PC-3 (cell line): ENCODE results near the gene GPBP1. TPM values are rescaled to one million over a fixed set of nuclear protein-coding genes. Genes with fewer than 3 reads are reported as not detected.

Experiments
- ATAC-seq: fragments of 200-7000 bp; cut with Tn5 transposase; 2 replicates; pipeline ENCODE4 v1.9.1; 2020; ENCODE audit warnings: mild to moderate bottlenecking, moderate library complexity
- BruUV-seq: library from RNA; stranded (reverse); fragments of 400-500 nt; replicated peaks from 2 replicates; lab custom pipeline; 2021; lab: Mats Ljungman, UMichigan
- CTCF ChIA-PET: fragments of 300-600 bp; sonication (Branson Sonifier 250); formaldehyde crosslinking; loops from one replicate; lab custom pipeline; 2022; ENCODE audit warnings: antibody characterized with exemption; lab: Charles Lee
- POLR2A ChIA-PET: fragments of 300-600 bp; sonication (Branson Sonifier 250); formaldehyde crosslinking; loops from one replicate; lab custom pipeline; 2022; ENCODE audit warnings: antibody characterized with exemption; ENCODE audit not compliant: unreplicated experiment; lab: Charles Lee
- DNase-seq: peaks from one replicate; pipeline ENCODE4 v3.0.0-alpha.2; 2015
- H2AFZ ChIP-seq: fragments of 300-600 bp; sonication (generic); 2 replicates; pipeline ENCODE4 v1.6.0; 2016; ENCODE audit warnings: antibody characterized with exemption, low read length
- H3F3A ChIP-seq: fragments of 300-600 bp; sonication (generic); one replicate; pipeline ENCODE4 v1.6.0; 2017; ENCODE audit warnings: antibody characterized with exemption, low read length, control low read depth, mild to moderate bottlenecking; ENCODE audit not compliant: unreplicated experiment
- H3K27ac ChIP-seq: fragments of 300-600 bp; sonication (generic); 2 replicates; pipeline ENCODE4 v1.5.1; 2016; ENCODE audit warnings: mild to moderate bottlenecking, low read length
- H3K27me3 ChIP-seq: fragments of 300-600 bp; sonication (generic); 2 replicates; pipeline ENCODE4 v1.6.1; 2016; ENCODE audit warnings: low read length, mixed read lengths
- H3K36me3 ChIP-seq: fragments of 300-600 bp; sonication (generic); 2 replicates; pipeline ENCODE4 v1.6.1; 2016; ENCODE audit warnings: low read depth, mixed run types, low read length, mixed read lengths
- H3K4me1 ChIP-seq: fragments of 300-600 bp; sonication (generic); 2 replicates; pipeline ENCODE4 v1.5.1; 2016; ENCODE audit warnings: low read length; ENCODE audit not compliant: insufficient read depth
- H3K4me2 ChIP-seq: fragments of 300-600 bp; sonication (generic); 2 replicates; pipeline ENCODE4 v1.6.0; 2016; ENCODE audit warnings: low read length
- H3K4me3 ChIP-seq: fragments of 300-600 bp; sonication (generic); 2 replicates; pipeline ENCODE4 v1.5.1; 2016; ENCODE audit warnings: mild to moderate bottlenecking, low read length, mixed read lengths
- H3K79me2 ChIP-seq: fragments of 300-600 bp; sonication (generic); 2 replicates; pipeline ENCODE4 v1.6.1; 2017; ENCODE audit warnings: low read length, mixed read lengths
- H3K9ac ChIP-seq: fragments of 300-600 bp; sonication (generic); 2 replicates; pipeline ENCODE4 v1.6.0; 2016; ENCODE audit warnings: mild to moderate bottlenecking, low read length
- H3K9me2 ChIP-seq: fragments of 300-600 bp; sonication (generic); replicated peaks from 2 replicates; pipeline ENCODE4 v1.6.1; 2016; ENCODE audit warnings: mixed run types, low read length, mixed read lengths
- H3K9me3 ChIP-seq: fragments of 300-600 bp; sonication (generic); 2 replicates; pipeline ENCODE4 v1.6.1; 2016; ENCODE audit warnings: low read length, mixed read lengths
- H4K20me1 ChIP-seq: fragments of 300-600 bp; sonication (generic); 2 replicates; pipeline ENCODE4 v1.6.1; 2016; ENCODE audit warnings: low read length, mixed read lengths
- EZH2 ChIP-seq: fragments of 300-600 bp; sonication (generic); IDR thresholded peaks from one replicate; pipeline ENCODE4 v1.6.1; 2017; ENCODE audit warnings: antibody characterized with exemption, mild to moderate bottlenecking, low read length; ENCODE audit not compliant: unreplicated experiment
- EZH2phosphoT487 ChIP-seq: fragments of 300-600 bp; sonication (generic); IDR thresholded peaks from 2 replicates; pipeline ENCODE4 v1.6.1; 2018; ENCODE audit warnings: mild to moderate bottlenecking, antibody characterized with exemption, low read length, borderline replicate concordance
- intact Hi-C: fragments of 100-400 bp; cut with micrococcal nuclease; formaldehyde crosslinking; loops from 2 replicates; pipeline ENCODE4 v1.9.0; 2023
- total RNA-seq: library from RNA; depleted of rRNA; stranded (reverse); fragments of >200 nt; gene quantifications from 2 replicates; pipeline ENCODE4 v1.2.3, GENCODE V29; 2014
- TF ChIP-seq, protein P1 (sequence below): fragments of 300-600 bp; sonication (generic); conservative IDR thresholded peaks from 2 replicates; pipeline ENCODE4 v1.5.1; 2017; ENCODE audit warnings: antibody characterized with exemption, low read depth, mild to moderate bottlenecking, low read length

The GPBP1 gene
- total RNA-seq, 1 experiment from 2014 or later, result 31.8 TPM

DNA sequence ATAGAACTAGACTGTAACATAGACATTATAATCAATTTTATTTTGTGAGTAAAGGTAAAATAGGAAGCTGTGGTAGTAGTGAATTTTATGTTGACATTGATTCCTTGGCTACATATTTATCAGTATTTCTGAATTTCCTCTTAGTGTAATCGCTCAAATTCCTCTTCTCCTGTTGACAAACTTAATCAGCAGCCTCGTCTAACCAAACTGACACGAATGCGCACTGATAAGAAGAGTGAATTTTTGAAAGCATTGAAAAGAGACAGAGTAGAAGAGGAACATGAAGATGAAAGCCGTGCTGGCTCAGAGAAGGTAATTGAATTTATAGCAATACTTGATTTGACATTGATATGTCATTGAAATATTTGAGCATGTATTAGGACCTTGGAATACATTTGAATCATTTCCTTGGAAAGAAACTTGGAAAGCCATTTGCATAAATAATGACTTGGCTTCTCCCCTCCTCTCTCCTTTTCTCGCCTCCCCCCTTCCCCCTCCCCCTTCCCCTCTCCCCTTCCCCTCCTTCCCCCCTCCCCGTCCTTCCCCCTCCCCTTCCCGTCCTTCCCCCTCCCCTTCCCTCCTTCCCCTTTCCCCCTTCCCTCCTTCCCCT lies 75.5 kb downstream of the GPBP1 start:
- intact Hi-C loops, result no loop called here
- H3K27ac ChIP-seq, result no peak overlapping the region
- no peaks in the 10 kb centered on the region for H3K79me2 ChIP-seq
- POLR2A ChIA-PET, result no interaction called here
- CTCF ChIA-PET, result no interaction called here
- TF ChIP-seq, protein P1, sequence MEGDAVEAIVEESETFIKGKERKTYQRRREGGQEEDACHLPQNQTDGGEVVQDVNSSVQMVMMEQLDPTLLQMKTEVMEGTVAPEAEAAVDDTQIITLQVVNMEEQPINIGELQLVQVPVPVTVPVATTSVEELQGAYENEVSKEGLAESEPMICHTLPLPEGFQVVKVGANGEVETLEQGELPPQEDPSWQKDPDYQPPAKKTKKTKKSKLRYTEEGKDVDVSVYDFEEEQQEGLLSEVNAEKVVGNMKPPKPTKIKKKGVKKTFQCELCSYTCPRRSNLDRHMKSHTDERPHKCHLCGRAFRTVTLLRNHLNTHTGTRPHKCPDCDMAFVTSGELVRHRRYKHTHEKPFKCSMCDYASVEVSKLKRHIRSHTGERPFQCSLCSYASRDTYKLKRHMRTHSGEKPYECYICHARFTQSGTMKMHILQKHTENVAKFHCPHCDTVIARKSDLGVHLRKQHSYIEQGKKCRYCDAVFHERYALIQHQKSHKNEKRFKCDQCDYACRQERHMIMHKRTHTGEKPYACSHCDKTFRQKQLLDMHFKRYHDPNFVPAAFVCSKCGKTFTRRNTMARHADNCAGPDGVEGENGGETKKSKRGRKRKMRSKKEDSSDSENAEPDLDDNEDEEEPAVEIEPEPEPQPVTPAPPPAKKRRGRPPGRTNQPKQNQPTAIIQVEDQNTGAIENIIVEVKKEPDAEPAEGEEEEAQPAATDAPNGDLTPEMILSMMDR, result no peak
- TF ChIP-seq EZH2 (no peak), EZH2phosphoT487 (no peak)
- H2AFZ ChIP-seq, result no peak overlapping the region
- no peaks in the 10 kb centered on the region for H4K20me1 ChIP-seq
- no peak for ATAC-seq
- H3K9me3 ChIP-seq, result no peaks in the 10 kb centered on the region
- H3K4me3 ChIP-seq, result no peak overlapping the region
- H3K4me1 ChIP-seq, result no peaks in the 10 kb centered on the region
- no peak overlapping the region for H3K9ac ChIP-seq
- BruUV-seq, result no TSS peak
- DNase-seq, result no peak
- H3K9me2 ChIP-seq, result no peaks in the 10 kb centered on the region
- H3K36me3 ChIP-seq, result peaks cover 15% of the 10 kb centered on the region
- H3K4me2 ChIP-seq, result no peak overlapping the region
- no peaks in the 10 kb centered on the region for H3K27me3 ChIP-seq
- H3F3A ChIP-seq, result no peaks in the 10 kb centered on the region

DNA sequence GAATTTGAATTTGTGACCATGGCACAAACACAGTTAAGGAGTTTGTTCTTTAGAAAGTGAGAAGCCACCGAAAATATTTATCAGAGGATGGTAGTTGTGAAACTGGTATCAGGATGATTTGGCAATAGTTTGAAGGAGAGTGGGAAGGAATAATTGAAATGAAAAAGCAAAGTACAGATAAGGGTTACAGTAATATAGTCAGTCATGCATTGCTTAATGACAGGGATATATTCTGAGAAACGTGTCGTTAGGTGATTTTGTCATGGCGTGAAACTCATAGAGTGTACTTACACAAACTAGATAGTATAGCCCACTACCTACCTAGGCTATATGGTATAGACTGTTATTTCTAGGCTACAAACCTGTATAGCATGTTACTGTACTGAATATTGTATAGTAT lies 84.2 kb downstream of the GPBP1 start:
- Histone ChIP-seq H4K20me1 (no peaks in the 10 kb centered on the region), H3K4me1 (no peaks in the 10 kb centered on the region), H3K36me3 (peaks cover 12% of the 10 kb centered on the region; the same call in 1 of the 2 replicates), H2AFZ (no peak overlapping the region), H3K27me3 (no peaks in the 10 kb centered on the region), H3K9me3 (no peaks in the 10 kb centered on the region), H3K4me2 (no peak overlapping the region), H3K27ac (no peak overlapping the region), H3K79me2 (no peaks in the 10 kb centered on the region), H3F3A (no peaks in the 10 kb centered on the region), H3K9ac (no peak overlapping the region), H3K4me3 (no peak overlapping the region), H3K9me2 (no peaks in the 10 kb centered on the region)
- POLR2A ChIA-PET, result no interaction called here
- CTCF ChIA-PET, result no interaction called here
- no TSS peak for BruUV-seq
- ATAC-seq (no peak), DNase-seq (no peak)
- no peak for TF ChIP-seq EZH2phosphoT487
- TF ChIP-seq, protein P1, result no peak
- no peak for TF ChIP-seq EZH2
- intact Hi-C loops, result no loop called here

DNA sequence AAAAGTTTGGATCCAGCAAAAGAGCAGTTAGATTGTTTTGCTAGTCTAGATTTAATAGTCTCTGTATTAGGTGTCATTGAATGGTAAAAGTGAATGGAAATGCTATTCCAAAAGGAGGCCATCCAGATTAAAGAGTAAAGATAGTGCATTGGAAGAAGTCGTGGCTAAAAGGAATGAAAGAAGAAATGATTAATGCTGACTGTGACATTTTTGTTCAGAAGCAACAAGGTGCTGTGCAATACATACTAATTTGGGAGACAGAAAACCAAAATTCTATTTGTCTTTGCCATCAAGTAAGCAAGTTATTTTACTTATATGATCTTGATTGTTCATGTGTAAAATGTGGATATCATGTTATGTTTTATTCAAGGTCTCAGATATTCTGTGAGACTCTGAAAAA lies 85.1 kb downstream of the GPBP1 start:
- no peak overlapping the region for H3K9ac ChIP-seq
- no peaks in the 10 kb centered on the region for H3K79me2 ChIP-seq
- H4K20me1 ChIP-seq, result no peaks in the 10 kb centered on the region
- no peaks in the 10 kb centered on the region for H3F3A ChIP-seq
- H3K4me3 ChIP-seq, result no peak overlapping the region
- H3K4me1 ChIP-seq, result no peaks in the 10 kb centered on the region
- H3K9me2 ChIP-seq, result no peaks in the 10 kb centered on the region
- peaks cover 13% of the 10 kb centered on the region; the same call in 1 of the 2 replicates for H3K36me3 ChIP-seq
- no peaks in the 10 kb centered on the region for H3K27me3 ChIP-seq
- ChIA-PET POLR2A (no interaction called here), CTCF (no interaction called here)
- no peak overlapping the region for H3K27ac ChIP-seq
- intact Hi-C loops, result no loop called here
- no peak for DNase-seq
- no peaks in the 10 kb centered on the region for H3K9me3 ChIP-seq
- no peak for ATAC-seq
- TF ChIP-seq EZH2phosphoT487 (no peak), EZH2 (no peak)
- TF ChIP-seq, protein P1, result no peak
- no TSS peak for BruUV-seq
- no peak overlapping the region for H3K4me2 ChIP-seq
- no peak overlapping the region for H2AFZ ChIP-seq
